ENCODE data around the gene PUM2. TPM values are rescaled to one million over a fixed set of nuclear protein-coding genes. Genes with fewer than 3 reads are reported as not detected.

PUM2 gene
- total RNA-seq, 1 experiment from 2014 or later: 85.6 TPM

DNA sequence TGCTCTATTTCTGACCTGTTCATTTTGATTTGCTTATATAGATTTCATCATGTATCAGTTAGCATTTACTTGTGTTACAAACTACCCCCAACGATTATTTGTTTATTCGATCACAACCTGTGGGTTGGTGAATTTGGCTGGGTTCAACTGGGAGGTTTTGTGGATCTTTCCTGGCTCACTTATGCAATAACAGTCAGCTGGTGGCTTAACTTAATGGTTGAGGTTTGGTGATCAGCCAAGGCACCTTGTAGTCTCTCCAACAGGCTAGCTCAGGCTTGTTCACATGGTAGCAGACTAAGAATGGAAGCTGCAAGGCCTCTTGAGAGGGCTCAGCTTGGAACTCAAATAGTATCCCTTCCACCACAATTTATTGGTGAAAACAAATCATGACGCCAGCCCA is 5.4 kb upstream of the PUM2 start:
- H3K9me3 ChIP-seq (ENCODE audit: control insufficient read depth, insufficient read depth, low read depth, low read length): no peaks in the 10 kb centered on the region
- no peak overlapping the region for H3K4me3 ChIP-seq (ENCODE audit: low read depth in 2 of 2, low read length in 2 of 2)
- TF ChIP-seq, protein P1, sequence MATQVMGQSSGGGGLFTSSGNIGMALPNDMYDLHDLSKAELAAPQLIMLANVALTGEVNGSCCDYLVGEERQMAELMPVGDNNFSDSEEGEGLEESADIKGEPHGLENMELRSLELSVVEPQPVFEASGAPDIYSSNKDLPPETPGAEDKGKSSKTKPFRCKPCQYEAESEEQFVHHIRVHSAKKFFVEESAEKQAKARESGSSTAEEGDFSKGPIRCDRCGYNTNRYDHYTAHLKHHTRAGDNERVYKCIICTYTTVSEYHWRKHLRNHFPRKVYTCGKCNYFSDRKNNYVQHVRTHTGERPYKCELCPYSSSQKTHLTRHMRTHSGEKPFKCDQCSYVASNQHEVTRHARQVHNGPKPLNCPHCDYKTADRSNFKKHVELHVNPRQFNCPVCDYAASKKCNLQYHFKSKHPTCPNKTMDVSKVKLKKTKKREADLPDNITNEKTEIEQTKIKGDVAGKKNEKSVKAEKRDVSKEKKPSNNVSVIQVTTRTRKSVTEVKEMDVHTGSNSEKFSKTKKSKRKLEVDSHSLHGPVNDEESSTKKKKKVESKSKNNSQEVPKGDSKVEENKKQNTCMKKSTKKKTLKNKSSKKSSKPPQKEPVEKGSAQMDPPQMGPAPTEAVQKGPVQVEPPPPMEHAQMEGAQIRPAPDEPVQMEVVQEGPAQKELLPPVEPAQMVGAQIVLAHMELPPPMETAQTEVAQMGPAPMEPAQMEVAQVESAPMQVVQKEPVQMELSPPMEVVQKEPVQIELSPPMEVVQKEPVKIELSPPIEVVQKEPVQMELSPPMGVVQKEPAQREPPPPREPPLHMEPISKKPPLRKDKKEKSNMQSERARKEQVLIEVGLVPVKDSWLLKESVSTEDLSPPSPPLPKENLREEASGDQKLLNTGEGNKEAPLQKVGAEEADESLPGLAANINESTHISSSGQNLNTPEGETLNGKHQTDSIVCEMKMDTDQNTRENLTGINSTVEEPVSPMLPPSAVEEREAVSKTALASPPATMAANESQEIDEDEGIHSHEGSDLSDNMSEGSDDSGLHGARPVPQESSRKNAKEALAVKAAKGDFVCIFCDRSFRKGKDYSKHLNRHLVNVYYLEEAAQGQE (IDR thresholded peaks at IDR 0.05; ENCODE audit: insufficient read depth in 1 of 2, low read depth in 2 of 2, low read length in 1 of 2): no peak
- TF ChIP-seq POLR2AphosphoS5 (IDR thresholded peaks at IDR 0.05; ENCODE audit: low read depth, low read length) (no peak), SIN3A (IDR thresholded peaks at IDR 0.05; ENCODE audit: borderline replicate concordance, insufficient read depth, low read depth, low read length) (no peak), TCF7L2 (IDR thresholded peaks at IDR 0.05; ENCODE audit: low read depth, low read length) (no peak)
- TF ChIP-seq, protein P2, sequence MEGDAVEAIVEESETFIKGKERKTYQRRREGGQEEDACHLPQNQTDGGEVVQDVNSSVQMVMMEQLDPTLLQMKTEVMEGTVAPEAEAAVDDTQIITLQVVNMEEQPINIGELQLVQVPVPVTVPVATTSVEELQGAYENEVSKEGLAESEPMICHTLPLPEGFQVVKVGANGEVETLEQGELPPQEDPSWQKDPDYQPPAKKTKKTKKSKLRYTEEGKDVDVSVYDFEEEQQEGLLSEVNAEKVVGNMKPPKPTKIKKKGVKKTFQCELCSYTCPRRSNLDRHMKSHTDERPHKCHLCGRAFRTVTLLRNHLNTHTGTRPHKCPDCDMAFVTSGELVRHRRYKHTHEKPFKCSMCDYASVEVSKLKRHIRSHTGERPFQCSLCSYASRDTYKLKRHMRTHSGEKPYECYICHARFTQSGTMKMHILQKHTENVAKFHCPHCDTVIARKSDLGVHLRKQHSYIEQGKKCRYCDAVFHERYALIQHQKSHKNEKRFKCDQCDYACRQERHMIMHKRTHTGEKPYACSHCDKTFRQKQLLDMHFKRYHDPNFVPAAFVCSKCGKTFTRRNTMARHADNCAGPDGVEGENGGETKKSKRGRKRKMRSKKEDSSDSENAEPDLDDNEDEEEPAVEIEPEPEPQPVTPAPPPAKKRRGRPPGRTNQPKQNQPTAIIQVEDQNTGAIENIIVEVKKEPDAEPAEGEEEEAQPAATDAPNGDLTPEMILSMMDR (IDR thresholded peaks at IDR 0.05): no peak
- no peak overlapping the region for H3K27ac ChIP-seq (ENCODE audit: low read length)
- in situ Hi-C loops (cut with HindIII; ENCODE audit: low pct_unique_long_range_greater_than_20kb, low sequenced_read_pairs): no loop called here
- ATAC-seq (no peak), DNase-seq (ENCODE audit: low read depth, low spot score) (no peak)
- H3K36me3 ChIP-seq (ENCODE audit: control insufficient read depth, insufficient read depth, low read length): no peaks in the 10 kb centered on the region
- intact Hi-C loops (cut with micrococcal nuclease; ENCODE audit: unreplicated experiment): no loop called here
- BruUV-seq (replicated peaks): no TSS peak
- CTCF ChIA-PET: interaction anchor here (0.6 kb wide), 1 partner anchor 56 kb away, joined by 5 read pairs; no protein-coding TSS in a partner anchor
- H3K27me3 ChIP-seq (ENCODE audit: control insufficient read depth, insufficient read depth, low read length): no peaks in the 10 kb centered on the region
- peaks cover 22% of the 10 kb centered on the region for H3K4me1 ChIP-seq (ENCODE audit: control insufficient read depth, insufficient read depth, low read length)
- POLR2A ChIA-PET: interaction anchor here (0.6 kb wide), 1 partner anchor 67 kb away, joined by 3 read pairs; no protein-coding TSS in a partner anchor

- ChIA-PET POLR2A (no interaction called here), CTCF (no interaction called here)
- H3K4me1 ChIP-seq (ENCODE audit: control insufficient read depth, insufficient read depth, low read length): peaks cover 22% of the 10 kb centered on the region
- H3K27me3 ChIP-seq (ENCODE audit: control insufficient read depth, insufficient read depth, low read length): no peaks in the 10 kb centered on the region
- in situ Hi-C loops (cut with HindIII; ENCODE audit: low pct_unique_long_range_greater_than_20kb, low sequenced_read_pairs) (no loop called here), intact Hi-C loops (cut with micrococcal nuclease; ENCODE audit: unreplicated experiment) (no loop called here)
- ATAC-seq (no peak), DNase-seq (ENCODE audit: low read depth, low spot score) (no peak)
- no peaks in the 10 kb centered on the region for H3K9me3 ChIP-seq (ENCODE audit: control insufficient read depth, insufficient read depth, low read depth, low read length)
- TF ChIP-seq POLR2AphosphoS5 (IDR thresholded peaks at IDR 0.05; ENCODE audit: low read depth, low read length) (no peak), SIN3A (IDR thresholded peaks at IDR 0.05; ENCODE audit: borderline replicate concordance, insufficient read depth, low read depth, low read length) (no peak), TCF7L2 (IDR thresholded peaks at IDR 0.05; ENCODE audit: low read depth, low read length) (no peak)
- TF ChIP-seq, protein P1 (IDR thresholded peaks at IDR 0.05; ENCODE audit: insufficient read depth in 1 of 2, low read depth in 2 of 2, low read length in 1 of 2): no peak
- TF ChIP-seq, protein P2 (IDR thresholded peaks at IDR 0.05): no peak
- H3K4me3 ChIP-seq (ENCODE audit: low read depth in 2 of 2, low read length in 2 of 2): no peak overlapping the region
- no peak overlapping the region for H3K27ac ChIP-seq (ENCODE audit: low read length)
- H3K36me3 ChIP-seq (ENCODE audit: control insufficient read depth, insufficient read depth, low read length): no peaks in the 10 kb centered on the region; the same call in 1 of the 2 replicates
- BruUV-seq (replicated peaks): no TSS peak
Measured at GRCh38 chr2:20355131-20355530, 4.5 kb upstream of the PUM2 start.
